GM04504 (cell line): ENCODE data around the gene LOX.
"Not testable (repeated sequence)": the region's sequence is repeated elsewhere in the genome, so short reads cannot be mapped to it uniquely, and the experiment has no call there.

ENCODE experiments used
- DNase-seq: peaks from one replicate; pipeline ENCODE4 v3.0.0-alpha.2; 2012; ENCODE audit warnings: low read depth

The LOX gene

DNA sequence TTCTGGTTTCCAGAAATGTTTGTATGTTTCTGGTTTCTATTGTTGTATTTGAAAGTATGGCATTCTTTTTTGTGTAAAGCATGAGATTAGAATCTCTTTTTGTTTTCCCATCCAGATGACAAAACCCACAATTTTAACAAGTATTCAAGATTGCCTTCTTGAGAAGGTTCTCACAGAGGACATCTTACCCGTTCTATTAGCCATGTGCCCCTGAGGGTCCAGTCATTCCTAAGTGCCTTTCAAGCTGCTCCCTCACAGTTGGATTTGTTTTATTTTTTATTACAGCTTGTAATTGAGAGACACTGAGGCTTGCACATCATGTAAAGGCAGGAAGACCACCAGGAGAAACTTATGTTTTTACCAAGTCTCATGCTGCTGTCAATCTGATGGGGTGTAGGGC is 19.3 kb upstream of the LOX start:
- DNase-seq, result no peak

DNA sequence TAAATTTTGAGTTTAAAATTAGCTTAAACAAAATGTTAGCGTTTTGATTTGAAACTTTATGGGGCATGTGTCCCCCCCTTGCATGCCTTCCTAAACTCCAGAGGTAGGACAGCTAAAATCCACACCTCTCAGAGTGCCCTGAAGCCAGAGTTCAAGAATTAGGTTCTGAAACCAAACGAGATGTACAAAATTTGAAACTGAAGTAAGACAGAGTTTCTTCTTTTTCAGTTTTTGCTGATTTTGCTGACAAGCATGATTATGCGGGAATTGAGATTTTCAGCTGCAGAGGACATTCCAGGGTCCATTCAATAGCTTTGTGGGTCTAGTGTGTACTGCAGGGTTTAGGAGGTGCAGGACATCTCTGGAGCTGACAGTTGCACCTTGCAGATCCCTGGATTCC is 17.1 kb upstream of the LOX start:
- no peak for DNase-seq

DNA sequence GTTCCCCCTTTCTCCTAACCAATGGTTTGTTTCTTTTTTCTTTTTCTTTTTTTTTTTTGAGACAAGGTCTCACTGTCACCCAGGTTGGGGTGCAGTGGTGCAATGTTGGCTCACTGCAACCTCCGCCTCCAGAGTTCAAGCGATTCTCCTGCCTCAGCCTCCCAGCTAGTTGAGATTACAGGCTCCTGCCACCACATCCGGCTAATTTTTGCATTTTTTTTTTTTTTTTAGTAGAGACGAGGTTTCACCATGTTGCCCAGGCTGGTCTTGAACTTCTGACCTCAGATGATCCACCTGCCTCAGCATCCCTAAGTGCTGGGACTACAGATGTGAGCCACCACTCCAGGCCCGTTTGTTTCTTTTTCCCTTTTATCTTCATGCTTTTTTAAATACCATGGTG is 16.2 kb upstream of the LOX start:
- DNase-seq, result not testable (repeated sequence)

DNA sequence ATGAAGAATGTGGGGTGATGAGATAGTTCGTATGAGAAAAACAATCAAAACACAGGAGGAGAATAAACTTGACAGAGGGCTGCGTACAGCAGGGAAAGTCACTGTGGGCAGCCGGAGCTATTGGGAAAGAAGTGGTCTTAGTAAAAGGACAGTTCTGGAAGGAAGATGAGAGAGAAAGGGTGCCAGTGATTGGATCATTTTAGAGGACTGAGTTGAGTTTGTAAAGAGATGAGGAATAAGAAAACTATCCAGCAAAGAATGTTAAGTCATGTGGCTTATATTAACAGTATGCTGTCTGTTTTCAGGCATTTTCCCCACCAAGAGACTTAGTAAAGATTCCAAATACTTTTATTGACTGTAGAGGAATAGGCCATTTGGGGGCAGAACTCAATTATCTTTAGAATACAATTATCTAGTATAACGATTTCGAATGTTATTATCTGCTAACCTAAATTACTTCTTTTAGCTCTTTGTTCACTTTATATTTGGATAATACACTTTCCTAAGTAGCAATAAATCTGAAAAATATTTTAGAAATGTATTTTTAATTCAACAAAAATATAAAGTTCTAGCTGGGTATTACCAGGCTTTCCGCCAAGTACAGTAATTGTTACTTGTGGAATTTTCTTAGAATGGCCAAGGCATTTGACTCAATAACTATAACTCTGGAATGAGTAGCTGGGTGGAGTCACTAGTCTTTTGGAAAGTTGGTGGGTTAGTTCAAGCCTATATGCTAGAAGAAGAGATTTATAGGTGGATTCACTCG is 15.5 kb upstream of the LOX start:
- DNase-seq, result peak; percentile 88

DNA sequence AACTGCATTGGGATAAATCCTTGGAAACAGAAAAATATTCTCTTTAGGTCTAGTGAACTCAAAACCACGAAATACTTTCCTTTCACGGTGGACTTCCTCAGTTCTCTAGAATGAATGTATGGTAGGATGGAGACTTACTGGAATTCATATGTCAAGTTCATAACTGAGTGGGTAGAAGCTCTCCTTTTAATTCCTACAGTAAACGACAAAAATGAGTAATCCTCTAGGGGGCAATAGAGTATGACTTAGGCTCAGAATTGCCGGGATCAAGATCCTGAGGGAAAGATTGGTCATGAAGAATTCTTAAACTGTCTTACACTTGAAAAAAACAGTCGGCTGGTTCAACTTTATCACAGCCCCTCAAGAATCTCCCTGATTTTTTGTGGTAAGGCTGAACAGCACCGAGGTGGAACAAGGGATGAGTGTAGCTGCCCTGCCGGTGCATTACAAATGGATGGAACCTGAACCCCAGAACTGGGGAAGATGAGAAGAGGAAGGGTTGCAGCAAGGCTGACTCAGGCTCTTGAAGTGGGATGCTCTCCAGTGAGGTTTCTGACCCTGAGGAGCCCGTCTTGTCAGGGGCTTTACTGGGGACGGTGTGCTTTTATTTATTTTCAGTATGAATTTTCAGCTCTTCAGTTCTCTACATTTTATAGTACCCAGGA is 14.0 kb upstream of the LOX start:
- peak; percentile 44 for DNase-seq

DNA sequence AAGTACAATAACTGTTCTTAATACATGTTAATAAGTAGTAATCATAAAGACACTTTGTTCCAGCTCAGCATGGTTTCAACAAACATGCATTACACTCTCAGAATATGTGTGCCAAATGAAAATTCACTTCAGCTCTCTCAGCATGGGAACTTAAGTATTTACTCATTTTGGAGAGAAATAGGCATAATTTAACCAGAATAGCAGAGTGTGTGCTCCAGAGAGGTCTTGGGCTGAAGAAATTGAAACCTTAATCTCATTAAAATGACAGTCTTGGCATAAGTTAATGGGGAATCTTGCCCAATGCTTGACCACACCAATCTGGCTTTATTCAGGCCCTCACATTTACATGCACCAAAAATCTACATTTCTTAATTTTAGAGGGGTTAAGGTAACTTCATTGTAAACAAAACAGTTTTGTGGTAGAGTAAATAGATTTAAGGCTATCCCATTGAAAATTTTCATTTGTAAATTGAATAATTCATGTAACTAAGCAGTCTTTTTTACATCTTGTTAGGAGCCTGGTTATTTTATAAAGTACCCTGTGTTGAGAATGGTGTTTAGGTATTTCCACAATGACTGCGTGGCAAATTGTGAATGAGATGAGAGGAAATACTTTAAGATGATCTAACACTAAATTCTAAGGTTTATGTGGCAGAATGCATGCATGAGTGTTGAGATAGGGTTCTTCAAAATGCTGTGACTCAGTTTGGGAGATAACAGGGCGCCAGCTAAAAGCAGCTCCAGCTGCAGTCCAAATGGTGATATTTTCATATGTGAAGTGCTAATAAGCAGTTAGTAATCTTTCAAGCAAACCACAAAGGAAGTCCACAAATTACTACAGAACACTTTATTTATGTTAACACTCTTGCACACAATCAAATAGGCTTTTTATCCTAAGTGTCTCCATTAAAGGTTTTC is 11.3 kb upstream of the LOX start:
- DNase-seq, result peak; percentile 81

DNA sequence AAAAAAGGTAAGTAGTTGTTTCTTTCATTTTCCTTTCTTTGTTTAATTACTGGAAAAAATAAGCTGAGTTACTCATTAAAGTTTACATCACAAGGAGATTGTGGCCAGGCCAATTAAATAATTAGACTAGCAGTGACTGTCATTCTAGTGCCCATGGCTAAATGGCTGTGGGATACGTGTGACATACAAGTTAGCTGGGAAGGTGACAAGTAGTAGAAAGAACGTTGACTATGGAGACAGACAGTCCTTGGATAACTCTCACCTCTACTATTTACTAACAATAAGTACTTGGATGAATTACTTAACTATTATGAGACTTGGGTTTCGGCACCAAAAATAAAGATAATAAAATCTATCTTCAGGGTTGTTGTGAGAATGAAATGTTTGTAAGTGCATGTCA is 7.0 kb upstream of the LOX start:
- DNase-seq, result no peak

DNA sequence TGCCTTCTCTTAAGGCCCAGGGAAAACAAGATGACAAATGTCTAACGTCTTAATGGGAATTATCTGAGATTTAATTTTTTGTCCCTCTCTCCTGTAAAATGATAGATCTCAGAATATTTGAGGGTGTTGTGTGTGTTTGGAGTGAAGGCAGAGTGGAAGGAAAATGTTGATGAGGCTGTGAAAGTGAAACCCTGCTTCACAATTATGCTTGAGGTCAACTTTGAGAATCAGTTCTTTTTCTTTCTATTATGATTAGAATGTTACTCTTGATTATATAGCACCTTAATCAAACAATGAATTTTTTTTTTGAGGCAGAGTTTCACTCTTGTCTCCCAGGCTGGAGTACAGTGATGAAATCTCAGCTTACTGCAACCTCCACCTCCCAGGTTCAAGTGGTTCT is 5.5 kb upstream of the LOX start:
- DNase-seq, result no peak

DNA sequence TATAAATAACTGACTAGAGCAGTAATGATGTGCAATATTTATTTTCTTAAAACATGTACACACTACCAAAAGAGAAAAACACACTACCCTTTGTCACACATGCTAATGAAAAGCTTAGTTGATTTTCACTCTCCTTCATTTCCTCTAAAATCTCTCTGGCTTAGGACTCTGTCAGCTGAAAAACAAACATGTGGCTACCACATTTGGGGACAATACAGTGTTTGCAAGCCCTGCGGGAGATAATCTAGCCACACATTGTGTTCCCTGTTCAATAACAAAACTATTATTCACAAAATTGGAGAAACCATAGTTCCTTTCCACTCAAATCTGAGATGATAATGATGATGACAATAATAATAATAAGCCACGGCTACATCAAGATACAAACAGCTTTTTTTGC is 3.5 kb upstream of the LOX start:
- DNase-seq, result no peak

DNA sequence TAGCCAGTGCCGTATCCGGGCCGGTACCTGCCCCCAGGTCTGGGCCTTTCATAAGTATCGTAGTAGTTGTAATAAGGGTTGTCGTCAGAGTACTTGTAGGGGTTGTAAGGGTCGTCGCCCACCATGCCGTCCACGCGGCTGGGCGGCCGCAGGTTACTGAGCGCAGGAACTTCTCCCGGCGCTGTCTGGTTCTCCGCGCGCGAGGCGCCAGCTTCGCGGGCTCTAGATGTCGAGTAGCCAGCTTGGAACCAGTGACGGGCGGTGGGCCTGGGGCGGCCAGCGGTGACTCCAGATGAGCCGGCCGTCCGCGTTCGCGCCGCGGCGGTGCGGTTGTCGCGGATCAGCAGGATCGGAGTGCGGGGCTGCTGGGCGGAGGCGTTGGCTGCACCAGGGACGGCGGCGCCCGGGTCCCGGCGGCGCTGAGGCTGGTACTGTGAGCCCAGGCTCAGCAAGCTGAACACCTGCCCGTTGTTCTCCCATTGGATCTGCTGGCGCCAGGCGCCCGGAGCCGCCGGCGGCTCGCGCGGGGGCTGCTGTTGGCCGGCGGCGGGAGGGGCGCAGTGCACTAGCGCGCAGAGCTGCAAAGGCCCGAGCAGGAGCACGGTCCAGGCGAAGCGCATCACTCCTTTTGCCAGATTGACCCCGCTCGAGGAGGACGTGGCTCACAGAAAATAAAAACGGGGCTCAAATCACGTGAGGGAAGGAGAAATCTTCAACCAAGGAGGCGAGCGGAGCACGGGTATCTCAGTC is 518 bp downstream of the LOX start:
- DNase-seq, result no peak

DNA sequence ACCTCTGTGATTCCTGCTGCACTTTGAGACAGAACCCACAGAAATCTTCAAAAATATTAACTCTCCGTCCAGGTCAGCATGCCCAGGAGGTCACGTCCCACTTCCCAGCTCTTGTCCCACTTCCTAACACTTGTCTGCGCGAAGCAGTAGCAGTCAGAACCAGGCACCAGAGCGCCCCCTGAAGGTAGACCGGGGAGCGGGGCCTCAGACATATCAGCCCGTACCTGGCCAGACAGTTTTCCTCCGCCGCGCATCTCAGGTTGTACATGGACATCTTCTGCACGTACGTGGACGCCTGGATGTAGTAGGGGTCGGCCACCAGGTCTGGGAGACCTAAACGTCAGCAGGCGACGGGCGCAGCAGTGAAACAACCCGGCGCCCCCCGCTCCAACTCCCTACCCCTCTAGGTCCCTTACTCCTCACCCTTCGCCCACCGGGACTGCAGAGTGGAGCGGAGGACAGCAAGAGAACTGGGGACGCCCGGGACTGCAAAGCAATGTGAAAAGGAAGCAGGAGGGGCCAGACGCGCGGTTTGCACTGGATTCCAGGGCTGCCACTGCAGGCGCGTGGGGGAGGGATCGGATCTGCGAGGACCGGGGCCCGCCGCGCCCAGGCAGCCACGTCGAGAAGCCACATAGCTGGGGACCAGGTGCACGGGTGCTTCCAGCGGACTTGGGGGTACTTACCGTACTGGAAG is 1.2 kb downstream of the LOX start:
- peak; percentile 54 for DNase-seq

DNA sequence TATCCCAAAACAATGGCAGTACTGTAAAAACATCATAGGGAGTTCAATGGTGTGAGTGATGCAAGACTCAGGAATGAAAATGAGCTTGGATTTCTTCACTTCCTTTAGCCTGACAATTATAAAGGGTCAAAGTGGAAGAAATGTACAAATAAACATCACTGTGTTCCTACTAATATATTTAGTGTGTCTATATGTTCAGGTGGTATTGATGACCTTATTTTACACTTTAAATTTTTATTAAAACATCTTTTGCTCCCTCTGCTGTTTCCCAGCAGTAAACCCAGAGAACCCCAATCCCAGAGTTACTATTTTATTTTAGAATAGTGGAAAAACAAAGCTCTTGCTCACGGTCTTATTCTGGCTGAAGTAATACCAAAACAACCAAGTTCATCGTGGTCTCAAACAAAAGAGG is 2.0 kb downstream of the LOX start:
- no peak for DNase-seq

DNA sequence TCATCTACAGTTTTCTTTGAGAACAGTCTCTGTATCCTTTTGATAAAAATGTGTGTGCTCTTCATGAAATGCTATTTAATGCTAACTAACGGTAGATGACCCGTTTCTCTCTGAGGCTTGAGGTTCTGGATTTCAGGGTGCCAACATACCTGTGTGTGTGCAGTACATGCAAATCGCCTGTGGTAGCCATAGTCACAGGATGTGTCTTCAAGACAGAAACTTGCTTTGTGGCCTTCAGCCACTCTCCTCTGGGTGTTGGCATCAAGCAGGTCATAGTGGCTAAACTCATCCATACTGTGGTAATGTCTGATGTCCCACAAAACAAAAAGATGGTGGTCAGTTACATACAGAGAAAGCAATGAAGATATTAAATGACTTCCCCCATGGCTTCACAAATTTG is 4.2 kb downstream of the LOX start:
- DNase-seq, result no peak

DNA sequence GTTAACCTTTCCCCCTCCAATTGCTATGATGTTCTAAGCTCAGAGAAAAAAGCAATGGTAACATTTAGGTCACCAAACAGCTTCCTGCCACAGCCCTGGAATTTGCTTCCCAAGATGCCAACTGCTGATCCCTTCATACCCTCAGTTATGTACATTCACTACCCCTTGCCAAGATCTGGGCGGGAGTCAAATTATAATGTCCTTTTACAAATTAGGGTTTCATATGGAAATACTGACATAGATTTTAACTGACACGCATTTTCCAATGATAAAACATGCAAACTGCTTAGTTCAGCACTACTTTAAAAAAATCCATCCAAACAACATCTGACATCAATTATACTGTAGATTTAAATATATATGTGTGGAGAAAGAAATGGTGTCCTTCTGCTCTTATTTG is 5.0 kb downstream of the LOX start:
- DNase-seq, result no peak

DNA sequence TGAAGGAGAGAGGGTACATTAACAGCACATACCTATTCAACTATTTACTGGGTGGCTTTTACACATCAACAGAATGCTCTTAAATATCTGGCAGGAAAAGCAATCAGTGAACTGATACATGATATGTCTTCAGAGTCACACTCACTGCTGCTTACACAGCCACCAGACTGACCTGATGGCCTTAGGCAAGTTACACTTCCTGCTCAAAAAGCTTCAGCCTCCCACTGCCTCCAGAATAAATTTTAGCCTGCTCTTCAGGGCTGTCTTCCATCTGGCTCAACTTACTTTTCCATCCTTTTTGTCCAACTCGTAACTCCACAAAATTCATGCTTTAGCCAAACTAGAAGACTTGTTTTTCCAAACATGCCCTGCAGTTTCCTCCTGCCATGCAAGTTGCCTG is 10.7 kb downstream of the LOX start:
- DNase-seq, result no peak

DNA sequence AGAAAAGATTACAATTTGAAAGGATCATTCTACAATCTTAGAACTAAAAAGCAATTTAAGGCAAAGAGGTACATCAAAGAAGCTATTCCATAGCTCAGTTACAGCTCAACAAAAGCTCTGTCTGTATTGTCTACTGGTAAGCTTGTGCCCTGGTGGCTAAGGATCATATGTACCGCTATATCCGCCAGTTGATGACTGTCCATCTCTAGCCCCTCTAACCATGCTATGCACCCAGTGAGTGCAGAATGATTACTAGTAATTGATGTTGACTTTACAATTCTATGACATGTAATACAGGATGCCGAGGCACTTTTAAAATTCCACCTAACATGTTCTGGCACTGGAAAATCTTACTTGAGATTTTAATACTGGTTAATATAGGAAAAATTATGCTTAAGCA is 13.1 kb downstream of the LOX start:
- DNase-seq, result no peak

DNA sequence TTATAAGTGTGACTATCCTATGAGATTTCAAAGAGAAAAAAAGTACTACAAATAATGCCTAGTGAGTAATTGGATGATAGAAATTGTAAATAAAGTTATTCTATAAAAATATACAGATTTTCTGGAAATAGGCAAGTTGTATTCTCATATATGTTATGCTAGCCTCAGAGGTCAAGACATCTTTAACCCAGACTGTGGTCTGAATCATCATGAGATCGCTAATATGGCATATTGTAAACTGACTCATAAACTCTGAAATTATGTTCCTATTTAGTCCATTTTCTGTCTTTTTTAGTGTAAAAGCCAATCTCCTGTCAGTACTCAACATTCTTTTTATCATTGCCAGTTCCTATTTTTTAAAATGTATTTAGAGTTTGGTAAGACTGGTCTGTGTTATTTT is 14.2 kb downstream of the LOX start:
- no peak for DNase-seq

DNA sequence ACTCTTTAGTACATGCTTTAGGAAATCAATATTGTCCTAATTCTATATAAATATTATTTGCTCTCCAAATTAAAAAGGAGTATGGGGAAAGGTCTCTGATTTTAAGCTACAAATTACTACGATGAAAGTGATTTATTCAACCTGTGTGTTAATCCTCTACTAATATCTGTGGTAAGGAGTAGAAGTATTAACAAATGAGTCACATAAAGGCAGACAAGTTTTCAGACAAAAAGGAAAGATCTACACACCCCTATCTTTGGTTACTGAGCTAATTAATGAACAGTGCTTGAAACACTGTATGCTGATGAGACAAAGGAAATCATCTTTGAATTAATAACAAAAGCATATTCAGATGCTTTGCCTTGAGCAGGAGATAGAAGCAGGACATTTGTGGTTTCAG is 15.9 kb downstream of the LOX start:
- no peak for DNase-seq

DNA sequence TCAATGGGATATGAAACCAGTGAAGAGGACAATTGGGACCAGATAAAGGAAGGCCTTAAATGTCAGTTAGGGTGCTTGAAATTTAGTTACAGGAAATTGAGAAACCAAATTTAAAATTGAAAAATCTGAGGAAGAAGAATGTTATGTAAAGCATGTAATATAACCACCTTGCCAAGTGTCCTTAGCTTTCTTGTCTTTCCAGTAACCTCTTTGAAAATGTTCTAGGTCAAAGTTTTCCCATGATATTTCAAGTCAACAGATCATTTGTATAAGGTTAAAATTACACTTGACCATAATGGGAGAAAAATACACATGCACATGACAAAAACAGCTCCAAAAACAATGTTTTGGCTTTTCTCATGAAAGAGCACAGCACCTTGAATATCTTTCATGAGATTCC is 21.1 kb downstream of the LOX start:
- DNase-seq, result no peak

DNA sequence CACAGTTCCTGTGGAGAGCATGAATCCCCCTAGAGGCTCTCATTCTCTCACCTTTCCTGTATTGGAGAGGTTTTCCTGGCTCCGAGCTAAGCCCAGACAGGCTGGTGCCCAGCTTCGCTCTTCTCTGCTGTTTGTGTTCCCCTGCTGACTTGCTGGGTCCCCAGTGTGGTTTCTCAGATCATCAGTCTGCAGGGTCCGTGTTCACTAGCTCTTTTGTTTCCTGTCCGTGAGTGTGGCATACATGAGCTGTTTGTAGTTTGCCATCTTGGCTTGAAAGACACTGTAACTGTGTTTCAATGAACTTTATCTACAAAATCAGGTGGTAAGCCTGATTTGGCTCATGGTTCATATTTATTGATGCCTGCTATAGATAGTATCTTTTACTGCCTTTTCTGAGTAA is 23.8 kb downstream of the LOX start:
- DNase-seq, result no peak
